Stomach (tissue), 9 donors: ENCODE measurements around the gene MCRIP2. TPM values are rescaled to one million over a fixed set of nuclear protein-coding genes. Genes with fewer than 3 reads are reported as not detected.

Experiments used
- DNase-seq, 2 donors: peaks; one replicate each; pipeline versions ENCODE4 v3.0.0 to v3.0.0-alpha.2; 2013 to 2019
- H3K27ac ChIP-seq, 5 donors: fragments of 200-600 bp in 4 of 5; sonication (generic) in 4 of 5; one replicate each; pipeline ENCODE4 v1.5.1; 2013 to 2019; ENCODE audit warnings: mild to moderate bottlenecking in 1 of 5, moderate library complexity in 1 of 5
- H3K27me3 ChIP-seq, 3 donors: fragments of 200-600 bp; sonication (generic); one replicate each; pipeline ENCODE4 v1.5.1; 2017 to 2019; ENCODE audit warnings: mixed run types in 1 of 3
- H3K36me3 ChIP-seq, 4 donors: fragments of 200-600 bp; sonication (generic); 1 replicate in 3 of 4; 2 replicates in 1 of 4; pipeline ENCODE4 v1.5.1; 2016 to 2019
- H3K4me1 ChIP-seq, 4 donors: fragments of 200-600 bp; sonication (generic); one replicate each; pipeline ENCODE4 v1.5.1; 2016 to 2019
- H3K4me3 ChIP-seq, 4 donors: fragments of 200-600 bp; sonication (generic) in 3 of 4; one replicate each; pipeline ENCODE4 v1.5.1; 2016 to 2019; ENCODE audit warnings: mild to moderate bottlenecking in 1 of 4
- H3K9me3 ChIP-seq, 4 donors: fragments of 200-600 bp; sonication (generic); one replicate each; pipeline ENCODE4 v1.5.1; 2016 to 2019
- EP300 ChIP-seq: sonication (generic); formaldehyde crosslinking; IDR thresholded peaks from one replicate; pipeline ENCODE4 v1.6.1; 2017; ENCODE audit warnings: antibody characterized with exemption
- POLR2A ChIP-seq, 4 donors: fragments of 450-650 bp; IDR thresholded peaks; one replicate each; pipeline ENCODE4 v1.6.1; 2016; ENCODE audit warnings: antibody characterized with exemption in 4 of 4, control low read depth in 2 of 4, mild to moderate bottlenecking in 1 of 4, moderate library complexity in 1 of 4
- POLR2AphosphoS5 ChIP-seq, 3 donors: sonication (generic); formaldehyde crosslinking; IDR thresholded peaks; one replicate each; pipeline ENCODE4 v1.6.1; 2016; ENCODE audit warnings: antibody characterized with exemption in 3 of 3
- WGBS, 5 donors: extraction: QIAGEN DNeasy Blood & Tissue Kit in 3 of 5; methylation state at CpG; one replicate each; pipeline versions ENCODE4 v1.1.5 to v1.1.7; 2013 to 2018; 5-methylcytosine and 5-hydroxymethylcytosine counted together
- intact Hi-C: fragments of 100-400 bp; cut with DNase I; formaldehyde crosslinking; loops from one replicate; pipeline ENCODE4 v1.15.1; 2023; ENCODE audit warnings: low total_unique reads
- polyA plus RNA-seq, 3 donors: library from polyadenylated mRNA; stranded (reverse); fragments of 200-250 nt; gene quantifications; one replicate each; pipeline ENCODE4 v1.2.3, GENCODE V29; 2013
- total RNA-seq, 5 donors: library from RNA; depleted of rRNA; stranded (reverse); fragments of >200 nt; gene quantifications; one replicate each; pipeline versions ENCODE4 v1.1.0 to v1.2.3, GENCODE V29; 2014 to 2016
- TF ChIP-seq, protein P1 (sequence below), 7 experiments: fragments of 450-650 bp in 4 of 7; fragments of 200-600 bp in 3 of 7; sonication (generic) in 3 of 7; IDR thresholded peaks; one replicate each; pipeline ENCODE4 v1.5.1; 2016 to 2019; ENCODE audit warnings: antibody characterized with exemption in 7 of 7, control low read depth in 2 of 7, mild to moderate bottlenecking in 1 of 7
- donor health status: healthy with polysubstance abuse.
- donor health status: Bipolar disorder and iron deficiency.
- donor health status: healthy.

MCRIP2 gene
- total and polyA plus RNA-seq, 8 donors = 14.0 to 440 (median 89.5) TPM

DNA sequence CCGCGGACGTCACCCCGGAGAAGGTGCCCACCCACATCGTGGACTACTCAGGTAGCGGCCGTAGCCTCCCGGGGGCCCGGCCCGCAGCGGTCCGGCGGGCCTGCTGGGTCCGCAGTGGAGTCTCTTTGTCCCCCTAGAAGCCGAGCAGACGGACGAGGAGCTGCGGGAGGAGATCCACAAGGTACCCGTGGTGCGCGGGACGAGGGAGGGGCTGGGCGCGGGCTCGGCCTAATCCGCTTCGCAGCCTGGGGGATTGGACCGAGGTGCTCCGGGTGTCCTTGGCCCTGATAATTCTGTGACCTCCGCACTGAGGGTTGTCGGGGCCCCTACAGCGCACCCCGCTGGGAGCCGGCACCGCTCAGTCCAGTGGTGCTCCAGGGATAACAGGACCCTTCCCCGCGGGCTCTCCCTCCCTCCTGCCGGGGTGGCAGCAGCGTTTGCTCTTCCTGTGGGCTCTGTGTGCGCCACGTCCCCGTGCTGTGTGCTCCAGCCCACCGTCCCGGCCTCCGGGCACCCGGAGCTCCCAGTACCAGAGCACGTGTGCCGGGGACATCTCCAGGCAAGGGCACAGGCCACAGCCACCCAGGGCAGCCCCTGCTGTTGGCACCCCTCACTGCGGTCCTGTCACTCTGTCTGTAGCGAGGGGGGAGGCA is 27.0 kb downstream of the MCRIP2 start:
- Histone ChIP-seq H3K36me3 (peaks cover 41 to 45% (median 45%) of the 10 kb centered on the region in 4 donors), H3K4me1 (peaks cover 21 to 30% (median 25%) of the 10 kb centered on the region in 4 donors), H3K27ac (peak overlapping the region; percentile 86 to 93 (median 88)), H3K9me3 (no peaks in the 10 kb centered on the region), H3K4me3 (peak overlapping the region; percentile 82 to 98 (median 92)), H3K27me3 (no peaks in the 10 kb centered on the region)
- no peak for DNase-seq
- 3 to 8% (median 5%) methylated on average over 36 to 50 of the region's 50 CpGs for WGBS, 5 donors
- intact Hi-C loops = no loop called here
- TF ChIP-seq POLR2A (IDR thresholded peaks at IDR 0.05) (no peak), EP300 (no peak), POLR2AphosphoS5 (IDR thresholded peaks at IDR 0.05) (no peak)
- TF ChIP-seq, protein P1, sequence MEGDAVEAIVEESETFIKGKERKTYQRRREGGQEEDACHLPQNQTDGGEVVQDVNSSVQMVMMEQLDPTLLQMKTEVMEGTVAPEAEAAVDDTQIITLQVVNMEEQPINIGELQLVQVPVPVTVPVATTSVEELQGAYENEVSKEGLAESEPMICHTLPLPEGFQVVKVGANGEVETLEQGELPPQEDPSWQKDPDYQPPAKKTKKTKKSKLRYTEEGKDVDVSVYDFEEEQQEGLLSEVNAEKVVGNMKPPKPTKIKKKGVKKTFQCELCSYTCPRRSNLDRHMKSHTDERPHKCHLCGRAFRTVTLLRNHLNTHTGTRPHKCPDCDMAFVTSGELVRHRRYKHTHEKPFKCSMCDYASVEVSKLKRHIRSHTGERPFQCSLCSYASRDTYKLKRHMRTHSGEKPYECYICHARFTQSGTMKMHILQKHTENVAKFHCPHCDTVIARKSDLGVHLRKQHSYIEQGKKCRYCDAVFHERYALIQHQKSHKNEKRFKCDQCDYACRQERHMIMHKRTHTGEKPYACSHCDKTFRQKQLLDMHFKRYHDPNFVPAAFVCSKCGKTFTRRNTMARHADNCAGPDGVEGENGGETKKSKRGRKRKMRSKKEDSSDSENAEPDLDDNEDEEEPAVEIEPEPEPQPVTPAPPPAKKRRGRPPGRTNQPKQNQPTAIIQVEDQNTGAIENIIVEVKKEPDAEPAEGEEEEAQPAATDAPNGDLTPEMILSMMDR (IDR thresholded peaks at IDR 0.05) = no peak

DNA sequence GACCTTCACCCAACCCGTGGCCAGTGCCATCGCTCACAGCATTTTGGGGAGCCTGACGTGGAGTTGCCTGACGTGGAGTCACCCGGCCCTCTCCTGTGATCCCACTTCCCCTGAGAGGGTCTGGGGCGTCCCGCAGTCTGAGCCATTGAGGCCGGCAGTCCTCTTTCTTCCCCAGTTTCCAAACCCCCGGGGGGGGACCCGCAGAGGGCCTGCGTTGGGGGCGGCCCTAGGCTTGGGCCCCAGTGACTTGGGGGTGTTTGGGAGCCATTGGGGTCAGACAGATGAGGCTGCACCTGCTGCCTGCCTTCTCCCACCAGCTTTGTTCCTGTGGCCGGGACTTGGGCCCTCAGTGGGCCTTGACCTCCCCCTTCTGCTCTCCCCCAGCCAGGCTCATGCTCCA is 28.0 kb downstream of the MCRIP2 start:
- Histone ChIP-seq H3K36me3 (peaks cover 44 to 53% (median 52%) of the 10 kb centered on the region in 4 donors), H3K9me3 (no peaks in the 10 kb centered on the region), H3K27me3 (no peaks in the 10 kb centered on the region), H3K4me3 (peak overlapping the region in 1 of 4 donors; percentile 82), H3K4me1 (peaks cover 22 to 39% (median 29%) of the 10 kb centered on the region in 4 donors), H3K27ac (no peak overlapping the region)
- DNase-seq = no peak
- intact Hi-C loops = no loop called here
- WGBS, 5 donors = 93 to 96% (median 95%) methylated on average over 8 to 13 of the region's 13 CpGs
- no peak for TF ChIP-seq POLR2AphosphoS5 (IDR thresholded peaks at IDR 0.05)
- no peak for TF ChIP-seq POLR2A (IDR thresholded peaks at IDR 0.05)
- TF ChIP-seq, protein P1 (IDR thresholded peaks at IDR 0.05) = no peak
- no peak for TF ChIP-seq EP300

DNA sequence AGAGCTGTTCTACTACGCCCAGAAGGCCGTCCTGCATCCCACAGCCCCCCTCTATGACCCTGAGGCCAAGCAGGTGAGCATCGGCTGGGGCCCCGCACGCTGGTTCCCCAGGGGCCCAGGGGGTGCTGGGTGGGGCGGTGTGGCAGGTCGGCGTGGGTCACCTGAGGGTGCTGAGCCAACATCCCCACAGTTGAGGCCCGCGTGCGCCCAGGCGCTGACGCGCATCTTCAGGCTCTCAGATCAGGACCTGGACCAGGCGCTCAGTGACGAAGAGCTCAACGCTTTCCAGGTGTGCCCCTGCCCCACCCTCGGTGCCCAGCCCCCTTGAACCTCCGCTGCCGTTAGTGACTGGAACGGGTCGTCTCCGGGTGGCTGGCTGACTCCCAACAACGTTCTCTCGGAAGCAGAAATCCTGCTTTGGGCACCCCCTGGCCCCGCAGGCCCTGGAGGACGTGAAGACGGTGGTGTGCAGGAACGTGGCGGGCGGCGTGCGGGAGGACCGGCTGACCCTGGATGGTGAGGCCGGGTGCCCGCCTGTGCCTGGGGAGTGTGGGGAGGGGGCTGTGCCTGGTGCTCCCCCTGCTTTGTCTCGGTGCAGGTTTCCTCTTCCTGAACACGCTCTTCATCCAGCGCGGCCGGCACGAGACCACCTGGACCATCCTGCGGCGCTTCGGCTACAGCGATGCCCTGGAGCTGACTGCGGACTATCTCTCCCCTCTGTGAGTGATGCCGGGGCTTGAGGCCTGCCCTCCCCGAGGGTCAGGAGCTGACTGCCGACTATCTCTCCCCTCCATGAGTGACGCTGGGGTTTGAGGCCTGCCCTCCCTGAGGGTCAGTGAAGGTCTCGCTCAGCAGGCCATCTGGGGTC is 29.1 kb downstream of the MCRIP2 start:
- H3K4me1 ChIP-seq = peaks cover 32 to 50% (median 40%) of the 10 kb centered on the region in 4 donors

More for the DNA sequence above, 29.1 kb downstream of the MCRIP2 start:
- H3K36me3 ChIP-seq = peaks cover 44 to 53% (median 52%) of the 10 kb centered on the region in 4 donors
- DNase-seq = no peak
- H3K4me3 ChIP-seq = no peak overlapping the region
- H3K9me3 ChIP-seq = no peaks in the 10 kb centered on the region
- intact Hi-C loops = no loop called here
- TF ChIP-seq, protein P1 (IDR thresholded peaks at IDR 0.05) = no peak
- TF ChIP-seq POLR2AphosphoS5 (IDR thresholded peaks at IDR 0.05) (no peak), EP300 (no peak), POLR2A (IDR thresholded peaks at IDR 0.05) (no peak)
- H3K27ac ChIP-seq = no peak overlapping the region
- H3K27me3 ChIP-seq = peaks cover 0 to 9% (median 0%) of the 10 kb centered on the region in 3 donors
- 90 to 92% (median 91%) methylated on average over 43 to 52 of the region's 52 CpGs for WGBS, 5 donors
